ENCODE measurements around the gene ZNF280A. TPM values are rescaled to one million over a fixed set of nuclear protein-coding genes. Genes with fewer than 3 reads are reported as not detected.

Gene ZNF280A
- polyA plus RNA-seq, 1 donor from 2014 or later, result not detected

GRCh38 chr22:22550789-22551434 lies 30.8 kb upstream of the ZNF280A start:
- Histone ChIP-seq H3K9me2 (ENCODE audit: insufficient read depth, low read length) (no peaks in the 10 kb centered on the region), H3K4me3 (ENCODE audit: low read length) (no peak overlapping the region), H3K4me2 (ENCODE audit: low read length) (no peak overlapping the region), H3K27me3 (ENCODE audit: insufficient read depth, low read depth, low read length) (no peaks in the 10 kb centered on the region), H3K79me2 (replicated peaks; ENCODE audit: insufficient read depth, low read length) (no peaks in the 10 kb centered on the region), H3K27ac (ENCODE audit: low read length) (no peak overlapping the region), H4K20me1 (ENCODE audit: insufficient read depth) (no peaks in the 10 kb centered on the region), H3F3A (ENCODE audit: insufficient read depth, low read length, poor library complexity, severe bottlenecking) (no peaks in the 10 kb centered on the region), H3K9ac (ENCODE audit: low read length) (no peak overlapping the region), H3K9me3 (ENCODE audit: low read length) (no peaks in the 10 kb centered on the region), H2AFZ (ENCODE audit: low read depth, low read length) (no peak overlapping the region), H3K36me3 (ENCODE audit: insufficient read depth, low read length) (no peaks in the 10 kb centered on the region)
- TF ChIP-seq POLR2AphosphoS5 (IDR thresholded peaks at IDR 0.05) (no peak), RAD21 (conservative IDR thresholded peaks at IDR 0.05) (no peak), SMC3 (conservative IDR thresholded peaks at IDR 0.05; ENCODE audit: poor library complexity) (no peak), MXI1 (conservative IDR thresholded peaks at IDR 0.05; ENCODE audit: poor library complexity, severe bottlenecking) (no peak), TAF1 (IDR thresholded peaks at IDR 0.05; ENCODE audit: low read depth) (no peak), CTCF (IDR thresholded peaks at IDR 0.05; ENCODE audit: poor library complexity, severe bottlenecking) (no peak), EZH2 (IDR thresholded peaks at IDR 0.05; ENCODE audit: borderline replicate concordance, insufficient read depth, low read length, poor library complexity, severe bottlenecking) (no peak), EP300 (conservative IDR thresholded peaks at IDR 0.05; ENCODE audit: poor library complexity, severe bottlenecking) (no peak)
- TF ChIP-seq, protein P1, sequence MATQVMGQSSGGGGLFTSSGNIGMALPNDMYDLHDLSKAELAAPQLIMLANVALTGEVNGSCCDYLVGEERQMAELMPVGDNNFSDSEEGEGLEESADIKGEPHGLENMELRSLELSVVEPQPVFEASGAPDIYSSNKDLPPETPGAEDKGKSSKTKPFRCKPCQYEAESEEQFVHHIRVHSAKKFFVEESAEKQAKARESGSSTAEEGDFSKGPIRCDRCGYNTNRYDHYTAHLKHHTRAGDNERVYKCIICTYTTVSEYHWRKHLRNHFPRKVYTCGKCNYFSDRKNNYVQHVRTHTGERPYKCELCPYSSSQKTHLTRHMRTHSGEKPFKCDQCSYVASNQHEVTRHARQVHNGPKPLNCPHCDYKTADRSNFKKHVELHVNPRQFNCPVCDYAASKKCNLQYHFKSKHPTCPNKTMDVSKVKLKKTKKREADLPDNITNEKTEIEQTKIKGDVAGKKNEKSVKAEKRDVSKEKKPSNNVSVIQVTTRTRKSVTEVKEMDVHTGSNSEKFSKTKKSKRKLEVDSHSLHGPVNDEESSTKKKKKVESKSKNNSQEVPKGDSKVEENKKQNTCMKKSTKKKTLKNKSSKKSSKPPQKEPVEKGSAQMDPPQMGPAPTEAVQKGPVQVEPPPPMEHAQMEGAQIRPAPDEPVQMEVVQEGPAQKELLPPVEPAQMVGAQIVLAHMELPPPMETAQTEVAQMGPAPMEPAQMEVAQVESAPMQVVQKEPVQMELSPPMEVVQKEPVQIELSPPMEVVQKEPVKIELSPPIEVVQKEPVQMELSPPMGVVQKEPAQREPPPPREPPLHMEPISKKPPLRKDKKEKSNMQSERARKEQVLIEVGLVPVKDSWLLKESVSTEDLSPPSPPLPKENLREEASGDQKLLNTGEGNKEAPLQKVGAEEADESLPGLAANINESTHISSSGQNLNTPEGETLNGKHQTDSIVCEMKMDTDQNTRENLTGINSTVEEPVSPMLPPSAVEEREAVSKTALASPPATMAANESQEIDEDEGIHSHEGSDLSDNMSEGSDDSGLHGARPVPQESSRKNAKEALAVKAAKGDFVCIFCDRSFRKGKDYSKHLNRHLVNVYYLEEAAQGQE (IDR thresholded peaks at IDR 0.05; ENCODE audit: borderline replicate concordance), result no peak

- TF ChIP-seq SMC3 (conservative IDR thresholded peaks at IDR 0.05; ENCODE audit: poor library complexity) (no peak), POLR2AphosphoS5 (IDR thresholded peaks at IDR 0.05) (no peak), EZH2 (IDR thresholded peaks at IDR 0.05; ENCODE audit: borderline replicate concordance, insufficient read depth, low read length, poor library complexity, severe bottlenecking) (no peak), TAF1 (IDR thresholded peaks at IDR 0.05; ENCODE audit: low read depth) (no peak), CTCF (IDR thresholded peaks at IDR 0.05; ENCODE audit: poor library complexity, severe bottlenecking) (no peak), MXI1 (conservative IDR thresholded peaks at IDR 0.05; ENCODE audit: poor library complexity, severe bottlenecking) (no peak), EP300 (conservative IDR thresholded peaks at IDR 0.05; ENCODE audit: poor library complexity, severe bottlenecking) (no peak), RAD21 (conservative IDR thresholded peaks at IDR 0.05) (no peak)
- TF ChIP-seq, protein P1 (IDR thresholded peaks at IDR 0.05; ENCODE audit: borderline replicate concordance), result no peak
- no peak overlapping the region for H3K27ac ChIP-seq (ENCODE audit: low read length)
Measured at GRCh38 chr22:22548910-22549309, 28.8 kb upstream of the ZNF280A start.

More at GRCh38 chr22:22548910-22549309, 28.8 kb upstream of the ZNF280A start:
- H3K9me2 ChIP-seq (ENCODE audit: insufficient read depth, low read length), result no peaks in the 10 kb centered on the region
- H3K36me3 ChIP-seq (ENCODE audit: insufficient read depth, low read length), result no peaks in the 10 kb centered on the region
- H3K9me3 ChIP-seq (ENCODE audit: low read length), result no peaks in the 10 kb centered on the region
- H3F3A ChIP-seq (ENCODE audit: insufficient read depth, low read length, poor library complexity, severe bottlenecking), result no peaks in the 10 kb centered on the region
- no peaks in the 10 kb centered on the region for H3K79me2 ChIP-seq (replicated peaks; ENCODE audit: insufficient read depth, low read length)
- no peak overlapping the region for H3K4me2 ChIP-seq (ENCODE audit: low read length)
- no peaks in the 10 kb centered on the region for H4K20me1 ChIP-seq (ENCODE audit: insufficient read depth)
- no peak overlapping the region for H3K4me3 ChIP-seq (ENCODE audit: low read length)
- no peak overlapping the region for H3K9ac ChIP-seq (ENCODE audit: low read length)
- H2AFZ ChIP-seq (ENCODE audit: low read depth, low read length), result no peak overlapping the region
- no peaks in the 10 kb centered on the region for H3K27me3 ChIP-seq (ENCODE audit: insufficient read depth, low read depth, low read length)
